DND-41 (cell line): Measurements from ENCODE around the gene TMC3.

ENCODE experiments used
- CTCF ChIP-seq: IDR thresholded peaks from 2 replicates; pipeline ENCODE4 v1.5.1; 2012; ENCODE audit warnings: borderline replicate concordance, low read length, moderate library complexity, mild to moderate bottlenecking; ENCODE audit not compliant: poor library complexity, severe bottlenecking; ENCODE audit errors: extremely low read depth
- EZH2 ChIP-seq: IDR thresholded peaks from 3 replicates; pipeline ENCODE4 v1.6.1; 2012; ENCODE audit warnings: borderline replicate concordance, low read depth, mild to moderate bottlenecking, moderate library complexity, low read length, inconsistent platforms; ENCODE audit not compliant: severe bottlenecking

GRCh38 chr15:81384891-81385720 lies 11.1 kb upstream of the TMC3 start:
- TF ChIP-seq CTCF (no peak), EZH2 (no peak)
